ENCODE results near the gene TXLNB. TPM values are rescaled to one million over a fixed set of nuclear protein-coding genes. Genes with fewer than 3 reads are reported as not detected.
"Not testable (repeated sequence)": the region's sequence is repeated elsewhere in the genome, so short reads cannot be mapped to it uniquely, and the experiment has no call there.

TXLNB gene
- total and polyA plus RNA-seq, 2 donors (not counting 1 experiment from before 2014, with no cell fraction given): 3.4 to 3.6 TPM

DNA sequence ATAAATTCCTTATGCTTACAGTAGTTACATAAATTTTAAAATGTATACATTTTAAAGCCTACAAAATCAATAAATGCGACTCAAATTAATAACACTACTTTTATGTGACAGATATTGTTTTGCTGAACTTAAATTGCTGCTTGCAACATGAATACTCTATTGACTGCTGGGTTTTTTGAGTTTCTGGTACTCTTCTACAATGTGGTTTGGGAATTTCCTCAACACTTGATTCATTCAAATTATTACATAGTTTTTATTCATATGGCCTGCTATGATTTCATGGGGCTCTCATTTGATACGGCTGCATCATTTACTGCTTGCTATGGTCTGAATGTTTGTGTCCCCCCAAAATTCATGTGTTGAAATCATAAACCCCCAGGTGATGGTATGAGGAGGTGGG, 2.3 kb upstream of the TXLNB start:
- Histone ChIP-seq H3K36me3 (replicated peaks in 1 of 2; ENCODE audit: control extremely low read depth in 1 of 2, control insufficient read depth in 1 of 2, extremely low read depth in 1 of 2, insufficient read depth in 2 of 2, low read length in 1 of 2) (no peaks in the 10 kb centered on the region), H3K9me3 (ENCODE audit: control extremely low read depth in 1 of 3, control insufficient read depth in 2 of 3, insufficient read depth in 1 of 3, low read length in 2 of 3) (no peaks in the 10 kb centered on the region), H3K79me2 (ENCODE audit: control insufficient read depth, insufficient read depth, low read length) (no peaks in the 10 kb centered on the region), H3K27me3 (replicated peaks in 1 of 4; ENCODE audit: control extremely low read depth in 1 of 4, control insufficient read depth in 3 of 4, insufficient read depth in 4 of 4, low read length in 3 of 4) (no peaks in the 10 kb centered on the region), H3K27ac (ENCODE audit: low read length in 2 of 2) (no peak overlapping the region), H4K20me1 (ENCODE audit: control insufficient read depth, insufficient read depth, low read length, poor library complexity, severe bottlenecking) (no peaks in the 10 kb centered on the region), H3K9ac (ENCODE audit: low read length) (no peak overlapping the region), H3K4me2 (replicated peaks; ENCODE audit: low read depth, low read length, poor library complexity, severe bottlenecking) (no peak overlapping the region), H2AFZ (ENCODE audit: insufficient read depth, low read depth, low read length, poor library complexity, severe bottlenecking) (peak overlapping the region; percentile 1), H3K4me3 (ENCODE audit: control extremely low read depth in 1 of 5, extremely low read depth in 1 of 5, insufficient read depth in 1 of 5, low read depth in 2 of 5, low read length in 4 of 5) (no peak overlapping the region), H3K4me1 (ENCODE audit: control insufficient read depth in 2 of 2, insufficient read depth in 2 of 2, low read length in 2 of 2) (peaks cover 41 to 46% of the 10 kb centered on the region in 2 donors)
- Mint-ChIP-seq H3K27ac (peak overlapping the region; percentile 84), H3K27me3 (no peaks in the 10 kb centered on the region), H3K9me3 (ENCODE audit: insufficient read depth) (no peaks in the 10 kb centered on the region), H3K4me3 (peak overlapping the region; percentile 48), H3K4me1 (peaks cover 64% of the 10 kb centered on the region)
- no peak for TF ChIP-seq EZH2 (IDR thresholded peaks at IDR 0.05; ENCODE audit: borderline replicate concordance, insufficient read depth, low read depth, low read length, poor library complexity, severe bottlenecking)
- TF ChIP-seq, protein P1, sequence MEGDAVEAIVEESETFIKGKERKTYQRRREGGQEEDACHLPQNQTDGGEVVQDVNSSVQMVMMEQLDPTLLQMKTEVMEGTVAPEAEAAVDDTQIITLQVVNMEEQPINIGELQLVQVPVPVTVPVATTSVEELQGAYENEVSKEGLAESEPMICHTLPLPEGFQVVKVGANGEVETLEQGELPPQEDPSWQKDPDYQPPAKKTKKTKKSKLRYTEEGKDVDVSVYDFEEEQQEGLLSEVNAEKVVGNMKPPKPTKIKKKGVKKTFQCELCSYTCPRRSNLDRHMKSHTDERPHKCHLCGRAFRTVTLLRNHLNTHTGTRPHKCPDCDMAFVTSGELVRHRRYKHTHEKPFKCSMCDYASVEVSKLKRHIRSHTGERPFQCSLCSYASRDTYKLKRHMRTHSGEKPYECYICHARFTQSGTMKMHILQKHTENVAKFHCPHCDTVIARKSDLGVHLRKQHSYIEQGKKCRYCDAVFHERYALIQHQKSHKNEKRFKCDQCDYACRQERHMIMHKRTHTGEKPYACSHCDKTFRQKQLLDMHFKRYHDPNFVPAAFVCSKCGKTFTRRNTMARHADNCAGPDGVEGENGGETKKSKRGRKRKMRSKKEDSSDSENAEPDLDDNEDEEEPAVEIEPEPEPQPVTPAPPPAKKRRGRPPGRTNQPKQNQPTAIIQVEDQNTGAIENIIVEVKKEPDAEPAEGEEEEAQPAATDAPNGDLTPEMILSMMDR (IDR thresholded peaks at IDR 0.05): no peak
- WGBS (ENCODE audit: insufficient coverage): no CpG with 5 or more reads among the region's 2 CpGs
- intact Hi-C loops (cut with micrococcal nuclease): loop anchor here (5.0 kb wide), 1 partner anchor 157 kb away; the partner anchor contains the start of gene HECA
- CTCF ChIA-PET: no interaction called here
- ATAC-seq (ENCODE audit: low read depth): no peak
- DNase-seq: no peak
- POLR2A ChIA-PET: no interaction called here

DNA sequence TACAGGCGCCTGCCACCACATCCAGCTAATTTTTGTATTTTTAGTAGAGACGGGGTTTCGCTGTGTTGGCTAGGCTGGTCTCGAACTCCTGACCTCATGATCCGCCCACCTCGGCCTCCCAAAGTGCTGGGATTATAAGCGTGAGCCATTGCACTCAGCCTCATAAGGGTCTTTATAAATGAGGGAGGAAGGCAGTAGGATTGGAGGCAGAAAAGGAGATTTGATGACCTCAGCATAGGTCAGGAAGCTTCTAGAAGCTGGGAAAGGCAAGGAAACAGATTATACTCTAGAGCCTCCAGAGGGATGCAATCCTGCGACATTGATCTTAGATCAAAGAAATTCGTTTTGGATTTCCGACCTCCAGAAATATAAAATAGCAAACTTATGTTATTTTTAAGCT, 1.4 kb upstream of the TXLNB start:
- CTCF ChIA-PET: interaction anchor here (1.1 to 3.2 kb wide), 4 partner anchors 18 to 43 kb away, joined by 3 to 14 read pairs (median 5); no protein-coding TSS in a partner anchor

More for the DNA sequence above, 1.4 kb upstream of the TXLNB start:
- Mint-ChIP-seq H3K4me1 (peaks cover 69% of the 10 kb centered on the region), H3K27ac (peak overlapping the region; percentile 77)
- H3K27ac ChIP-seq (ENCODE audit: low read length in 2 of 2); H2AFZ ChIP-seq (ENCODE audit: insufficient read depth, low read depth, low read length, poor library complexity, severe bottlenecking); H3K4me2 ChIP-seq (replicated peaks; ENCODE audit: low read depth, low read length, poor library complexity, severe bottlenecking); DNase-seq; H3K27me3 ChIP-seq (replicated peaks in 1 of 4; ENCODE audit: control extremely low read depth in 1 of 4, control insufficient read depth in 3 of 4, insufficient read depth in 4 of 4, low read length in 3 of 4); H3K27me3 Mint-ChIP-seq; ATAC-seq (ENCODE audit: low read depth); H3K79me2 ChIP-seq (ENCODE audit: control insufficient read depth, insufficient read depth, low read length); H3K9me3 Mint-ChIP-seq (ENCODE audit: insufficient read depth); H3K36me3 ChIP-seq (replicated peaks in 1 of 2; ENCODE audit: control extremely low read depth in 1 of 2, control insufficient read depth in 1 of 2, extremely low read depth in 1 of 2, insufficient read depth in 2 of 2, low read length in 1 of 2); H3K9me3 ChIP-seq (ENCODE audit: control extremely low read depth in 1 of 3, control insufficient read depth in 2 of 3, insufficient read depth in 1 of 3, low read length in 2 of 3); H4K20me1 ChIP-seq (ENCODE audit: control insufficient read depth, insufficient read depth, low read length, poor library complexity, severe bottlenecking); H3K4me3 ChIP-seq (ENCODE audit: control extremely low read depth in 1 of 5, extremely low read depth in 1 of 5, insufficient read depth in 1 of 5, low read depth in 2 of 5, low read length in 4 of 5); H3K4me3 Mint-ChIP-seq; H3K9ac ChIP-seq (ENCODE audit: low read length): not testable (repeated sequence)
- intact Hi-C loops (cut with micrococcal nuclease): loop anchor here (5.0 kb wide), 1 partner anchor 156 kb away; the partner anchor contains the start of gene HECA
- H3K4me1 ChIP-seq (ENCODE audit: control insufficient read depth in 2 of 2, insufficient read depth in 2 of 2, low read length in 2 of 2): peaks cover 41 to 46% of the 10 kb centered on the region in 2 donors
- WGBS (ENCODE audit: insufficient coverage): 94% methylated on average over 3 of the region's 10 CpGs
- POLR2A ChIA-PET: interaction anchor here (1.2 kb wide), 1 partner anchor 81 kb away, joined by 3 read pairs; the partner anchor contains the start of gene CITED2

Data from B cell (primary cell).